ENCODE measurements around the gene ZAP70. TPM values are rescaled to one million over a fixed set of nuclear protein-coding genes. Genes with fewer than 3 reads are reported as not detected.

ZAP70 gene
- total RNA-seq, 1 experiment from 2014 or later, result not detected

DNA sequence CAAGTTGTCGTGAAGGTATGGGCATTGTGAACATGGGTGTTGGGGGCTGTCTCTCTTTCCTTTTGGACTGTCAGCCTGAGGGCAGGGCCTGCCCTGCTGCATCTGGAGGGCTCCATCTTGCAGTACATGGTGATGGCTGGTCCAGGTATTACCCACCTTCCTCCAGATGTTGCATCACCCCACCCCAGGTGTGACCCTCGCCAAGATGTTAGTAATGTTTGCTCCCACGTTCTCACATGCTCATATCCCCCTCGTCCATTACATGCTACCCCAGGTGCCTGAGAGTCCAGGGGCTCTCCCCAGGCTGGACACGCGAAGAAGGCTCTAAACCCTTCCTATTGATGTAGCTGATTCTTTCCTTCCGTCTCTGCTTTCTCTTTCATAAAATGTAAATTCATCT is 13.9 kb downstream of the ZAP70 start:
- DNase-seq (ENCODE audit: low spot score), result no peak
- in situ Hi-C loops (cut with HindIII; ENCODE audit: low sequenced_read_pairs), result no loop called here

DNA sequence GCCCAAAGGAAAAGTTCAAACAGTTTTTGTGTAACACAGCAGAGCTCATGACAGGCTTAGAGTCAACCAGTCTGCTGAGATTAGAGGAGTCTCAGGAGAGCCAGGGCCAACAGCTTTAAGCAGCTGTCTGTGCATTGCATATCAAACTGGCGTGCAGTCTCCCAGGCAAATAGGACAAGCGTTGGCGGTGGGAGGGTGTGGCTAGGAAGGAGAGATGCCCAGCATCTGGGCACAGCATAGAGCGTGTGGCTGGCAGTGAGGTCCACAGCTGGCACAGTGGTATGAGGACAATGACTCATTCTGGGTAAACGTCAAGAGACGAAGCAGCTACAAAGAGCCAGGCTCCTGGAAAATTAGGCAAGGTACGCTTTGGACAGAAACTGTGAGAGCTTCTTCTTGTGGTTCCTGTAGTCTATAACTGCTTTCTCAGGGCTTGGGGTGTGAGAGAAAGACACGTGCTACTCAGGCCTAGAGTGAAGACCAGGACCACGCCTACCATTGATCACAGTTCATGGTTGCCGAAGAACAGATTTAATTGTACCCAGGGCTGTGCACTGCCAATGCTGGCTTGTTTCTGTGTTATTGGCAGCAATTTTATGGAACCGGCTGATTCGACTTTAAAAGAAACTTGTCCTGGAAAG is 14.8 kb downstream of the ZAP70 start:
- no peak for DNase-seq (ENCODE audit: low spot score)
- in situ Hi-C loops (cut with HindIII; ENCODE audit: low sequenced_read_pairs), result no loop called here

DNA sequence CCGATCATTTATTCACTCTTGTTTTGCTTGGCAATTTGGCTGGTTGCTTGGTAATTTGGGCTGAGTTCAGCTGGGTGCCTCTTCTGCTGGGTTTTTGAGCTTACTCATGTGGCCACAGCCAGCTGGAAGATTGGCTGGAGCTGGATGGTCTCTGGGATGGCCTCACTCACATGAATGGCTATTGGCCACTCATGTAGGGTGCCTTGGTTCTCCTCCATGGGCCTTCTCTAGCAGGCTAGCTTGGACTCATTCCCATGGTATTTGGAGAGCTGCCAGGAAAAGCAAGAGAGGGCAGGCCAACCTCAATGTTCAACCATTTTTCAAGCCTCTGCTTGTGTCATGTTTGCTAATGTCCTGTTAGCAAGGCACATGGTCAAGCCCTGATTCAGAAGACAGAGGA is 16.9 kb downstream of the ZAP70 start:
- in situ Hi-C loops (cut with HindIII; ENCODE audit: low sequenced_read_pairs), result no loop called here
- DNase-seq (ENCODE audit: low spot score), result no peak

DNA sequence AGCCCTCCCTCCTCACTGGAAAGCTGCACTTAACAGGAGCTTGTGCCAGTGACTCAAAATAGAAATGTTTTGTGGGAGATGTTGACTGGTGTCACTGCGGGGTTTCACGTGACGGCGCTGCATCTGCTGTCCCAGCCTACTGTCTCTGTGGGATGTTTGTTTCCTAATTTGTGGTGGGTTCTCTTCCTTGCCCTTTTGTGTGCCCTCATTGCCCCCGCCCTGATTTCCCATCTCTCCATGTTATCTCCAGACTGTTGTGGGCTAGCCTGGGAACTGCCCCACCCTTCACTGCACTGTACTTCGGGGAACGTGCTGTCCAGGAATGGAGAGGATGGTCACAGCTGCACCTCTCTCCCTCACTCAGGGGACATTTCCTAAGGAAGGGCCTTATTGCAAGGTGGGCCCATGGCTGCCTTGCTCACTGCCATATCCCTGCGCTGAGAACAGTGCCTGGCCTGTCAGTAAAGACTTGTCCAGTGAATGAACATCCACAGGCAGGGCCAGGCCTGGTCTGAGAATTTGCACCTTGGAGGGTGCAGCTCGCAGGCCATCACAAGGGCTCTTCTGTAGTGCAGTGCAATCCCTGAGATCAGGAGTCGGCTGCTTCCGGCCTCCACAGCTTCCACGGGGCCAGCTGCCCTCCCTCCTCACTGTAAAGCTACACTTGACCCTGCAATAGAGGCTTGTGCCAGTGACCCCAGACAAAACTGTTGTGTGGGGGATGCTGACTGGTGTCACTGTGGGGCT is 18.1 kb downstream of the ZAP70 start:
- in situ Hi-C loops (cut with HindIII; ENCODE audit: low sequenced_read_pairs), result no loop called here
- no peak for DNase-seq (ENCODE audit: low spot score)

DNA sequence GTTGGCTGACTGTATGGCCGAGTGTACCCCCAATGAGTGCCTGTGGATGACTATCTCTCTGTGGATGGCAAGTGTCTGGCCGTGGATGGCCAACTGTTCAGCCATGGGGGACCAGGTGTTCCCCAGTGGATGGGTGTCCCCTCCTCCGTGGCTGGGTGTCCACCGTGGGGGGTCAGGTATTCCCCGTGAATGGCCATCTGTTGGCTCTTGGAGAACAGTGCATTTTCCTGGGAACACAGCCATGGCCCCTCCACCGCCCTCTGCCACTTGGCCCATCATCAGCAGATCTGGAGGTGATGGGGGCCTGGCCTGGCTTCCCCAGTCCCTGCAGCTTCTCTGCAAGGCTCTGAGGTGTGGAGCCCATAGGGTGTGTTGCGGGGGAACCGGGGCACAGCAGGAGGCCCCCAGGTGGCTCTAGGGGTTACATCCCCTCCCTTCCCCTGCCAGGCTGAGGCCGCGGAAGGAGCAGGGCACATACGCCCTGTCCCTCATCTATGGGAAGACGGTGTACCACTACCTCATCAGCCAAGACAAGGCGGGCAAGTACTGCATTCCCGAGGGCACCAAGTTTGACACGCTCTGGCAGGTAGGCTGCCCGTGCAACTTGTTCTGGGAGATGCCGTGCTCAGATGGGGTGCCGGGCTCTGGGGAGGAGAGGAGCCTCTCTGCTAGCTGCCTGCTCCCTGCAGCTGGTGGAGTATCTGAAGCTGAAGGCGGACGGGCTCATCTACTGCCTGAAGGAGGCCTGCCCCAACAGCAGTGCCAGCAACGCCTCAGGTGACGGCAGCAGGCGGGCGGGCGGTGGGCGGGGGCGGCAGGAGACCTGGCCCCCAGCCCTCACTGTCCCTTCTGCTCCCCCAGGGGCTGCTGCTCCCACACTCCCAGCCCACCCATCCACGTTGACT is 19.3 kb downstream of the ZAP70 start:
- in situ Hi-C loops (cut with HindIII; ENCODE audit: low sequenced_read_pairs), result no loop called here
- DNase-seq (ENCODE audit: low spot score), result no peak

DNA sequence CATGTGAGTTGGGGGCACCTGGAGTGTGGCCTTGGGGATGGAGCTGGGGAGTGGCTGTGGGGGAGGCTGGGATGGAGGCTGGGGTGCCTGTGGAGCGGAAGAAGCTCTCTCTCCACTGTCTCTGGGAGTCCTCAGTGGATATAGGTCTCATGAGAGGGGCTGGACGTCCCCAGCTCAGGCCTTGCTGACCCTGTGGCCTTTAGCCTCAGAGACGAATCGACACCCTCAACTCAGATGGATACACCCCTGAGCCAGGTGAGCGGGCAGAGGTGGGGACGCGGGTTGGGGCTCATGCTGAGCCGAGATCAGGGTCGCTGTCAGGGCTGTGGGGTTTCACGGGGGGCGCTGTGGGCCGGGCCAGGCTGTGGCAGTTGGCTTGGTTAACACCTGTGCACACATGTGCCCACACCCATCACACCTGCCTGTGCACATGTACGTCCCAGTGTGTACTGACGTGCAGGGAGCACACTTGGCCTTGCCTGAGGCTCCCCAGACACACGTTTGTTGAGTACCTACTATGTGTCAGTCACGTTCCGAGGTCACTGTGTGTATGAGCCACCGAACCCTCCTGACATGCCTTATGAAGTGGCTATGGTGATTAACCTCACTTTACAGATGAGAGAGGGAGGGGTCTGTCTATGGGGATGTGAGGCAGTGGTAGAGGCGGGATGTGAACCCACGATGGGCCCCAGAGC is 20.1 kb downstream of the ZAP70 start:
- no peak for DNase-seq (ENCODE audit: low spot score)
- in situ Hi-C loops (cut with HindIII; ENCODE audit: low sequenced_read_pairs), result no loop called here

DNA sequence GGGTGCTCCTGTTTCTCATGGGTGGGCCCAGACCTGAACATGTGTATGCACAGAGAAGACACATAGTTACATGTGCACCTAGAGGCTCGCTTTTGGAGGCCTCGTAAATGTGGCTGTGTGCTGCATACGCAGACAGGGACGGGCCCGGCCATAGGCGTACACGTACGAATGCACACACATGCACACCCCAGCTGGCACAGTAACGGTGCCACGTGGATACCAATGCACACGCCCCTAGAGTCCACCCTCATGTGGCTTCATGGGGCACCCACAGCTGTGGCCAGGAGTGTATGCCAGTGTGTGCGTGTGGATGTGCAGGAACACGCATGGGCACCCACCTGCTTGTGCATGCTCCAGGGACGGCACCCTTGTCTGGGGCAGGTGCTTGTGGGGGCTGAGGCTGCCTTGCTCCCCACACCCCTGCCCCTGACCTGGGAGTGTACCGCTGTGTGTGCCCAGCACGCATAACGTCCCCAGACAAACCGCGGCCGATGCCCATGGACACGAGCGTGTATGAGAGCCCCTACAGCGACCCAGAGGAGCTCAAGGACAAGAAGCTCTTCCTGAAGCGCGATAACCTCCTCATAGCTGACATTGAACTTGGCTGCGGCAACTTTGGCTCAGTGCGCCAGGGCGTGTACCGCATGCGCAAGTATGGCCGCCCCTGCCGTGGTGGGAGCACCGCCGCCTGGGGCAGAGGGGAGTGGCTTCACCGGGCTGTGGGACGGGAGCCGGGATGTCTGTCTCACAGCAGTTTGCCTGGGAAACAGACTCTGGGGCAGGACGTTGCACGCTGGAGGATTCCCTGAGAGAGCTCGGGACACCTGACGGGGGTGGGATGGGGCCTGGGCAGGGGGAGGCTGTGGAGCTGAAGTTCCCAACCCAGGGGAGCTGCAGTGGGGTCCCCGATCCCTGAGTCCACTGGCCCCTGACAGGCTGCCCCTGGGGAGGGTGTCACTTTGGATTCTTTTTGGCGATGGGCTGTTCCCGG is 21.0 kb downstream of the ZAP70 start:
- no peak for DNase-seq (ENCODE audit: low spot score)
- in situ Hi-C loops (cut with HindIII; ENCODE audit: low sequenced_read_pairs), result no loop called here

DNA sequence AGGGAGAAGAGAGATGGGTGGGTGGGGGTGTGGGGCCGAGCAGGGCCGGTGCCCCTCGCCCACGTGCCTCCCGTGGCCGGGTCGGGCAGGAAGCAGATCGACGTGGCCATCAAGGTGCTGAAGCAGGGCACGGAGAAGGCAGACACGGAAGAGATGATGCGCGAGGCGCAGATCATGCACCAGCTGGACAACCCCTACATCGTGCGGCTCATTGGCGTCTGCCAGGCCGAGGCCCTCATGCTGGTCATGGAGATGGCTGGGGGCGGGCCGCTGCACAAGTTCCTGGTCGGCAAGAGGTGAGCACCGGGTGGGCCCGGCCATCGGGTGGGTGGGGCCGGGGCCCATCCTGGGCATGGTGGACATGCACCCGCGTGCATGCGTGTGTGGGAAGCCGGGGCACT is 21.8 kb downstream of the ZAP70 start:
- no peak for DNase-seq (ENCODE audit: low spot score)
- in situ Hi-C loops (cut with HindIII; ENCODE audit: low sequenced_read_pairs), result no loop called here

DNA sequence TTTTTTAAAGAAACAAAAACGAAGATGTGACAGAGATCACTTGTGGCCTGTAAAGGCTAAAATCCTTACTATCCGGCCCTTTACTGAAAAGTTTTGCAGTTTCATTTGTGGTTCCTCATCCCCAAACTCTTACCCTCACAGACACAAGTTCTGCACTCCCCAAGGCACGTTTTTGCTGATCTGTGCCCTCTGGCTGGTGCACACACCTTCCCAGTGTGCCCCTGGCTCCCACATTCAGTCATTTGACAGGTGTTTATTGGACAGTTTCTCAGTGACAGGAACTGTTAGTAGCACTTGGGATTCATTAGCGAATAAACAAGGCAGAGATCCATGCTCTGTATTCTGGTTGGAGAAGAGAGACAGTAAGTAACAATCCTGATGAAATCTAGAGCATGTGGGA is 22.8 kb downstream of the ZAP70 start:
- in situ Hi-C loops (cut with HindIII; ENCODE audit: low sequenced_read_pairs), result no loop called here
- DNase-seq (ENCODE audit: low spot score), result no peak

DNA sequence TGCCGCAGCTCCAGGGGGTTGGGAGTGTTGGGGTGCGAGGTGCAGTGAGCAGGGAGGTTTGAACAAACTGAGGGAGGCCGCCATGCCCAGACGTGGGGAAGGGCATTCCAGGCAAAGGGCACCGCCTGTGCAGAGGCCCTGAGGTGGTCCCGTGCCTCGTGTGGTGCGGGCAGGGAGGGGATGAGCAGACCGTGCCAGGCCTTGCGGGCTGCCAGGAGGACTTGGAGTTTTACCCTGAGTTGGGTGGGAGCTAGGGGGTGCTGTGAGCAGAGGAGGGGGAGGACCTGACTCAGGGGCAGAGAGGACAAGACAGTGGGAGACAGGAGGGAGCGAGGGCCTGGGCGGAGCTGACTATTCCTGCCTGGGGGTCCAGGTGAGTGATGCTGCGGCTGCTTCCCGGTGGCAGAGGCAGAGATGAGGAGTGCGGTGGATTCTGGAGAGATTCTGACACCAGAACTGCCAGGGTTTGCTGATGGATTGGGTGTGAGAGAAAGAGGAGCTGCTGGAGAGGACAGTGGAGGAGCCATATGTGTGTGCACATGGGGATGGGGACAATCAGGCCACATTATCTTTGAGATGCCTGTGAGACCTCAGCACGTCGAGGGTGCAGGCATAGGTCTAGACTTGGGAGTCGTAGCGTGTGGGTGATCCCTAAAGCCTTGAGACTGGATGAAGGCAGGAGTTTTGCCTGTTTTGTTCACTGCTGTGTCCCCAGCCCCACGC is 23.4 kb downstream of the ZAP70 start:
- DNase-seq (ENCODE audit: low spot score), result no peak
- in situ Hi-C loops (cut with HindIII; ENCODE audit: low sequenced_read_pairs), result no loop called here

DNA sequence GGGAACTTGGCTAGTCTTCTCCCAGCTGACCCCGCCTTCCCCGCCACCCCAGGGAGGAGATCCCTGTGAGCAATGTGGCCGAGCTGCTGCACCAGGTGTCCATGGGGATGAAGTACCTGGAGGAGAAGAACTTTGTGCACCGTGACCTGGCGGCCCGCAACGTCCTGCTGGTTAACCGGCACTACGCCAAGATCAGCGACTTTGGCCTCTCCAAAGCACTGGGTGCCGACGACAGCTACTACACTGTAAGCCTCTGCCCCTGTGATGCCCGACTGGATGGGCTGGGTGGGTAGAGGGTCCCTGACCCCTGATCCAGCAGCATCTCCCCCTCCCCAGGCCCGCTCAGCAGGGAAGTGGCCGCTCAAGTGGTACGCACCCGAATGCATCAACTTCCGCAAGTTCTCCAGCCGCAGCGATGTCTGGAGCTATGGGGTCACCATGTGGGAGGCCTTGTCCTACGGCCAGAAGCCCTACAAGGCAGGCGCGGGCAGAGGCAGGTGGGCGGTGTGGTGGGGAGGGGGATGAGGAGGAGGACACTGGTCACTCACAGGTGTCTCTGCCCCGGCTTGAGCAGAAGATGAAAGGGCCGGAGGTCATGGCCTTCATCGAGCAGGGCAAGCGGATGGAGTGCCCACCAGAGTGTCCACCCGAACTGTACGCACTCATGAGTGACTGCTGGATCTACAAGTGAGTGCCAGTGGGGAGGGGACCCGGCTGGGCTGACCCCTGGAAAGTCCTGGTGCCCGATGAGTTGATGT is 24.2 kb downstream of the ZAP70 start:
- DNase-seq (ENCODE audit: low spot score), result no peak
- in situ Hi-C loops (cut with HindIII; ENCODE audit: low sequenced_read_pairs), result no loop called here

DNA sequence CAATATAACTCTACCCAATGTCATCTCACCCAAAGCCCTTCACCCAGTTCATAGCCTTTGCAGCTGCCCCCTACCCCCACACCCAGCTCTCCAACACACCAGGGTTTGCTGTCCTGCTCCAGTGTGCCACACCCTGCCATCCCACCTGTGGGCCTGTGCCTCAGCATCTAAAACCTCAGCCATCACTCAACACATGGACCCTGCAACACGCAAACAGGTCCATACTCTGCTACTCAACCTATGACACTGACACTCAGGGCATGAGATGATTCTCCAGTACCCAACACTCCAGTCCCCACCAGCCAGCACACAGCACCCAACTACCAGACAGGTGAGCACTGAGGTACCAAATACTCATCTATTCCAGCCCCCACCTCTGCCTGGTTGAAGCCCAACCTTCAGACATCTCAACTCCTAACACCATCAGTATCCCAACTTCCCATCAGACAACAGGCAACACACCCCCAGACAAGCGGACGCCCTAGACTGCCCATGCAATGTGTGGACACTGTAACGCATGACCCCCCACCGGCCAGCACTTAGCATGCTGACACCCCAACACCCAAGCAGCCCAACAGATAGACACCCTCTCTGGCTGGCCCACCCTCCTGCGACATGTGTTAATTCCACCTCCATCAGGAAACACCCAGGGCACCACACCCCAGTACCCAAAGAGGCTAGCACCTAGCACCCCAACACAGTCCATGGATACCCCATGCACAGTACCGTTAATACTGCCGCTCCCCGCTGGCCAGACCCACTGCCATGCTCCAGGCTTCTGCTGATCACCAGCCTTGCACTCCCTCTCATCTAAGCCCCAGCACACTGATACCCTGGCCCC is 25.0 kb downstream of the ZAP70 start:
- in situ Hi-C loops (cut with HindIII; ENCODE audit: low sequenced_read_pairs), result no loop called here
- no peak for DNase-seq (ENCODE audit: low spot score)

DNA sequence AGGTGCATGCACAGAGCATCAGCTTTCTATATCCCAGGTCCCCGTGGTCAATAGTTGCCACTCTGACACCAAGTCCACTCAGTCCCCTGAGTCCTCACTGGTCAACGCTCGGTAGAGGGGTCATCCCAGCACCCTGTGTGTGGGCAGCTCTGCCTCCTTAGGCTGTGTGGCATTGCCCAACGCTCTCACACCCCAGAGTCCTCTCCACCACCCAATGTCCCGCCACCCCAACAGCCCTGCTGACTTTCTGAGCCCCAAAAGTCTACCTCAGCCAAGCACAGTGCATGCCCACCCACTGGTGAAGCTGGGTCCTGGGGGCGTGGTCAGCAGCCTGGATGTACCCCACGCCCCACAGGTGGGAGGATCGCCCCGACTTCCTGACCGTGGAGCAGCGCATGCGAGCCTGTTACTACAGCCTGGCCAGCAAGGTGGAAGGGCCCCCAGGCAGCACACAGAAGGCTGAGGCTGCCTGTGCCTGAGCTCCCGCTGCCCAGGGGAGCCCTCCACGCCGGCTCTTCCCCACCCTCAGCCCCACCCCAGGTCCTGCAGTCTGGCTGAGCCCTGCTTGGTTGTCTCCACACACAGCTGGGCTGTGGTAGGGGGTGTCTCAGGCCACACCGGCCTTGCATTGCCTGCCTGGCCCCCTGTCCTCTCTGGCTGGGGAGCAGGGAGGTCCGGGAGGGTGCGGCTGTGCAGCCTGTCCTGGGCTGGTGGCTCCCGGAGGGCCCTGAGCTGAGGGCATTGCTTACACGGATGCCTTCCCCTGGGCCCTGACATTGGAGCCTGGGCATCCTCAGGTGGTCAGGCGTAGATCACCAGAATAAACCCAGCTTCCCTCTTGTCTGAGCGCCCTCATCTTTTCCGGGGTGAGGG is 25.9 kb downstream of the ZAP70 start:
- in situ Hi-C loops (cut with HindIII; ENCODE audit: low sequenced_read_pairs), result no loop called here

DNA sequence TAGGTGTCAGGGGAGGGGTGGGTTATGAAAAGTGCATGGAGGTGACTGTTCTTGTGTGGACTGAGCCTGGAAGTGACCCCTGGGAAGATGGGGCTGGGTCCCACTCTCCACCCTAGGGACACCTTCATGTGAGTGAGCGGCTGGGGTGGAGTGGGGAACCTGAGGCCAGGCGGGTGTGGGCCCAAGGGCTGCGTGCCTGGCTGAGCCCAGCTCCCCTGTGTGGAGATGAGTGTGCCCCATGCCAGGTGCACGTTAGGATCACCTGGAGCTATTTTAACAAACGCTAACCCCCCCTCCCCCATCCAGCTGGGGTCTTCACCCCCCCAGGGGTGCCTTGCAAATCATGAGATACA is 26.5 kb downstream of the ZAP70 start:
- DNase-seq (ENCODE audit: low spot score), result no peak
- in situ Hi-C loops (cut with HindIII; ENCODE audit: low sequenced_read_pairs), result no loop called here

More for the DNA sequence above, 25.9 kb downstream of the ZAP70 start:
- no peak for DNase-seq (ENCODE audit: low spot score)

DNA sequence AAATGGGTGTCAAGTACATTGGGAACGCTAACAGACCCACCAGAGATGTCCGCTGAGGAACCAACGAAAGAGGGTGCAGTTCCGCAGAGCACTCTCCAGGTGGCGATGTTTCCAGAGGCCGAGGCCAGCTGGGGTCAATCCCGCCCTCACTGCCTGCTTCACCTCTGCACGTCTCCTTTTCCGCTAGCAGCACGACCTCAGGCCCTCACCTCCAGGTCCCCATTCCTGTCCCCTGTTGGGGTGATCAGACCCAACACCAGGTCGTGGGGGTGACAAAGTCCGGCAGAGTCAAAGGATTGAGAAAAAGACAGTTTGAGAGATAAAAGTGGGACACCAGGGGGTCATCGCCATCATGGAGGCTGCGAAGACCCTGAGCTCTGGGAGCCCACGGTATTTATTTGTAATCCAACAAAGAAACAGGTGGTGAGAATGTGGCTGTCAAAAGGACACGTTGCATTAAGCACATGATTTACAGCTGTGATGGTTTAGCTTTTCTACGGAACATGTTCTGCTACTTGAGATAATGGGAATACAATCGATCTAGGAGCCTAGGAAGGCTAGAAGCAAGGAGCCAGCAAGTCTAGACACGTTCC is 27.3 kb downstream of the ZAP70 start:
- in situ Hi-C loops (cut with HindIII; ENCODE audit: low sequenced_read_pairs), result no loop called here
- DNase-seq (ENCODE audit: low spot score), result no peak

Measured in G401 (cell line).